DLD1 (cell line): ENCODE results near the gene RPL7A.

Source experiments
- in situ Hi-C: cut with HindIII; loops from 2 replicates; pipeline ENCODE4 v1.10.0; 2017; ENCODE audit warnings: low sequenced_read_pairs

RPL7A gene

DNA sequence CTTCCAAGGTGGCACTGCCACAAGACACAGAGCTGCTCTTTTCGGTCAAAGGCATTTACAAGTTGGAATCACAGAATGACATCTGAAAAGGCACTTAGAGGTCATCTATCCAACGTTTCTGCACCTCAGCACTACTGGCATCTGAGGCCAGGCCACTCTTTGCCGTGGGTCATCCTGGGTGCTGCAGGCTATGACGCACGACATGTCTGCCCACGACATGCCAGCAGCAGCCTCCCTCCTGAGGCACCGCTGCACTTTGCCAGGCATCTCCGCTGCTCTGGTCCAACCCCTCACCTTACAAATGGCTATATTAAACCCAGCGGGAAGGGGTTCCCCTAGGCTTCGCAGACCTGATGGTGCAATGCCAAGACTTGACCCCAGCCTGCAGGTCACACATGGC lies 19.8 kb downstream of the RPL7A start:
- in situ Hi-C loops: no loop called here

DNA sequence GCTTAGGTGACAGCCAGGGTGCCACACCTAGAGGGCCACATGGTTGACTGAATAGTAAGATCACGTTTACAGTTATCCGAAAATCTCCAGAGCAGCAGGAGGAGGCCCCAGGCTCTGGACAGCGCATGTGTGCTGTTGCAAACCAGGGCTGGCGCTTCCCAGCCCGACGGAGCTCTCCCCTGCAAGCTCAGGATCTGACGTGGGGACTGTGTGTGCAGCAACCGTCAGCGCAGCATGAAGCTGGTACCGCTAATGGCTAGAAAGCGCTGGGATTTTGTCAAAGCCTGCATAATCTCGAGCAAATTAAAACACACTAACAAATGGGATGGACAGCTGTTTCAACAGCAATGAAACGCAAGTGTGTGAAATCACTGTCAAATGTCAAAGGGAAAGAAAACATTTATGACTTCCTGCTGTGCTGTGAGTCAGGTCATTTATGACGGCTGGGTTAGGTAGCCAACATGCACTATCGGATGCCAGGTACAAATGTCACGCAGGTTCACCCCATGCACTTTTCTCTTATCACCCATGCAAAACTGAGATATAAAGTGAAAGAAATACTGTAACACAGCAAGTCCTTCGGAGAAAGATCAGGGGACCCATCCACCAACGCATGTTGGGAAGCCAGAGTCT lies 20.3 kb downstream of the RPL7A start:
- in situ Hi-C loops: no loop called here

DNA sequence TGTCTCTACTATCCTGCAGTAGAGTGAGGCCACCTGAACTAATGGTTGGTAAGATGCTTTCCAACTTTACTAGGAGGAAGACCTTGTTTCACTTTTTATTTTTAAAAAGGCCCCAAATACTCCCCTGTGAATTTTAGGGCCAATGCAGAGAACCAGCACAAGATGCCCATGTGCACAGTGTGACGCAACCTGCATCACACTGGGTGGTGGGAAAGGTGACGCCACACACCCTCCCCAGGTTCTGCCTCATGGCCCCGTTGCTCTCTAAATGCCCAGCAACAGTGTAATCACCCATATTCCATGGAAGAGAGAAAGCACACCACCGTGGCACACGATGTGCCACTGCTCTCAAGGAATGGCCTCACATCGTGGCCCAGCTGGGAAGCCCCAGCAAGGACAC lies 21.4 kb downstream of the RPL7A start:
- in situ Hi-C loops: no loop called here

DNA sequence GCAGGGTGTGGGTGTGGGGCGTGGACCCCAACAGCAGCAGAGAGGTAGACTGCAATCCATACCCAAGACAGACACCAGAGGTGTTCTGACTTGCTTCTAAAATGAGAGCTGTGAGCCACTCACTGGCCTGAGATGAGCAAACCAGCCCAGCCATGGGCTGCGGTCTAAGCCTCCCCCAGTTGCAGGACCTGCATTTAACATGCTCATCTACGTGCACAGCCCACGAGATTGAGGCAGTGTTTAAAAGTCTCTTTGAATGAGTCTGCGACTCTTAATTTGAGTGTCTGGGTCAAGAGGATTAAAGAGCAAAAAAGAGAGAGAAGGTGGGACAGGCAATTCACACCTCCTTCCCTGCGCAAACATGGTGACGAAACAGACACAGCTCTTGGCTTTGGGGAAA lies 21.9 kb downstream of the RPL7A start:
- in situ Hi-C loops: loop anchor here (10.0 kb wide), 2 partner anchors 125 to 345 kb away; no protein-coding TSS in a partner anchor

DNA sequence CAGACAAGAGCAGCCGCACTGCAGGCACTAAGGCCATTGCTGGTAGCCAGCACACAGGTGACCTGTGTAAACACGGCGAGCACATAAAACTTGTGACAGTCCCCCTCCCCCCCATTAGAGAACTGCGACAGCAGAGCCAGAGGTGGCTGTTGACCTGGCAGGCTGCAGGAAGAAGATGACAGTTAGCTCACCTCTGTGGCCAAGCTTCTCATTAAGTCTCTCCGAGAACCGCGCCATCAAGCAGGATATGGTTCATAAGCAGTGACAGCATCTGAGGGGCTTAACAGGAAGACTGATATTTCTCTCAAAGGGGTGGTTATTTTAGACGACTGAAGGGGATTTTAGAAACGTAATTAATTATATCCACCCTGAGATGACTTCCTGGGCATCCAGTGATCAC lies 22.7 kb downstream of the RPL7A start:
- in situ Hi-C loops: loop anchor here (10.0 kb wide), 2 partner anchors 124 to 346 kb away; no protein-coding TSS in a partner anchor

DNA sequence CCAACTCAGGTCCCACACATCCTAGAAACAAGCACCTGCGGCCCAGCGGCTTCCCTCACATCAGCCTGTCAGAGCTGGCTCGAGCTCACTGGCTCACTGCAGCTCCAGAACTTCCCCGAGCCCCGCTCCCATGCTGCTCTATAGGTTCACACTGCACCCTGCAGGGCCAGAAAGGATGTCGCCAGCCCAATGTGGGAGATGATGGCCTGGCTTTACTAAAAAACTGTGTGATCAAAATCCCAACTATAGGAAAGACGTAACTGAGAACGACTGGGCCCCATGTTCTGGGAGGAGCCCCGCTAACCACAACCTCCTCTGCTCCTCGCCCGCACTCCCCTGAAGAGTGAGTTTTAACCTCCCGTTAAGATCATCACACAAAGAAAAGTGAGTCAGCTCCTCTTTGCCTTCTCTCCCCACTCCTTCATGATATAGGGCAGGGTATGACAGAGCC lies 23.3 kb downstream of the RPL7A start:
- in situ Hi-C loops: loop anchor here (10.0 kb wide), 2 partner anchors 124 to 346 kb away; no protein-coding TSS in a partner anchor

DNA sequence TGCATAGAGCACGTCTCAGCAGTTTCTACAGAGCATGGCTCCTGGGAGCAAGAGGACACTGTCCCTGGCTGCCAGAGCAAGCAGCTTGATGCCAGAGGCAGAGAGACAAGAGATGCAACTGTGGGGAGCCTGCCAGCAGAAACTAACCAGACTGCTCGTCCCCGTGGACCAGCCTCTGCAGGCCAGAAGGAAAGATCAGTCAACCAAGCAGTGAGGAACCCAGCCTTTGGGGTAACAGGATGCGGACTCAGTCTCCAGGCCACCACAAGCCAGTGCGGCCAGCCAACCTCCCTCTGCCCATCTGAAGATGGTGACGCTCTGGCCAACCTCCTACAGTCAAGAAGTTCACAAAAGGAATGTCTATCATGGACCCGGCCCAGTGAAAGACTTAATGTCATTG lies 24.1 kb downstream of the RPL7A start:
- in situ Hi-C loops: loop anchor here (10.0 kb wide), 2 partner anchors 123 to 347 kb away; no protein-coding TSS in a partner anchor

DNA sequence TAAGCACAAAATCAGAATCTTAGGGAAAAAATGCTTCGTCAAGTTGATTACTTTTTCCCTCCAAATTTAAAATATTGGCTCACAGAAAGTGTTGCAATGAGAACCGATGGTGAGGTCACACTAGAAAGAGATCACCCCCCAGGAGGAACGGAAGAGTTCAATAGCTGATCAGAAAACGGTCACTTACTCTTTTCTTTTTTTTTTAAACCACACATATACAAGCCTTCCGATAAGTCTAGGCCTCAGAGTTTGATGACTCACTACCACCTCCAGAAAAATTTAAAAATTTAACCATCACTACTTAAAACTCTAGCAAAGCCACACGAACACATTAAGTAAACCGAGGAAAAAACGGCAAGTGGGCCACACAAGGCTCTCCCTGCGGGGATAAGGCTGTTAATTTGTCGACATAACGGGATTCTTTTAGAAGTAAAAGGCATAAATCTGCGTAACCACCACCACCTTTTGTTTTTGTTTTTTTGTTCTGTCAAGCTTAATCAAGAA lies 26.6 kb downstream of the RPL7A start:
- in situ Hi-C loops: loop anchor here (5.0 to 10.0 kb wide), 3 partner anchors 43 to 350 kb away; partner anchors contain the start of gene REXO4

DNA sequence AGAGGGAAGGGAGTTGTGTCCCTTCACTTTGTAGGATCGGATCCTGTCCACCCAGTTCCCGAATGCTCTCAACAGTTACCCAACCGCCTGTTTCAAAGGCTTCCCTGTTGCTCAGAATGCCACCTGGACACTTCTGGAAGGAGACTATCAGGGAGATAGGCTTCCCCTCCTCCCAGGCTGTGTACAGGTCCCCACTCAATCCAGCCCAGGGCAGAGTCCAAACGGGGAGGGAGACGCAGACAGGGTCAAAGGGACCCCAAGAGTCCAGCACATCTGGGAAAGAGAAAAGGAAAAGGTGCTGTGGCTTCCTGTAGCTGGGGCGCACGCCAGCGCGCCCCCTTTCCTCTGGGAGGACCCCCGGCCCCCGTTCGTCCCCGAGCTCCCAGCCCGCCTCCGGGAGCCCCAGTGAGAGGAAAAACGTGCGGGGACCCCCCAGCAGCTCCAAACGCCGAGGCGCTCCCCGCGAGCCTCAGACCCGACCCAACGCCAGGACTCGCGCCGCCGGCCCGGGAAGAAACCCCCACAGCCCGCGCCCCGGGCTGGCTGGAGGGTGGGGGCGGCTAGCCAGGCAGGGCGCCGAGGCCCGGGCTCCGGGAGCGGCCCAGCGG lies 27.2 kb downstream of the RPL7A start:
- in situ Hi-C loops: loop anchor here (5.0 to 10.0 kb wide), 3 partner anchors 42 to 350 kb away; partner anchors contain the start of gene REXO4

DNA sequence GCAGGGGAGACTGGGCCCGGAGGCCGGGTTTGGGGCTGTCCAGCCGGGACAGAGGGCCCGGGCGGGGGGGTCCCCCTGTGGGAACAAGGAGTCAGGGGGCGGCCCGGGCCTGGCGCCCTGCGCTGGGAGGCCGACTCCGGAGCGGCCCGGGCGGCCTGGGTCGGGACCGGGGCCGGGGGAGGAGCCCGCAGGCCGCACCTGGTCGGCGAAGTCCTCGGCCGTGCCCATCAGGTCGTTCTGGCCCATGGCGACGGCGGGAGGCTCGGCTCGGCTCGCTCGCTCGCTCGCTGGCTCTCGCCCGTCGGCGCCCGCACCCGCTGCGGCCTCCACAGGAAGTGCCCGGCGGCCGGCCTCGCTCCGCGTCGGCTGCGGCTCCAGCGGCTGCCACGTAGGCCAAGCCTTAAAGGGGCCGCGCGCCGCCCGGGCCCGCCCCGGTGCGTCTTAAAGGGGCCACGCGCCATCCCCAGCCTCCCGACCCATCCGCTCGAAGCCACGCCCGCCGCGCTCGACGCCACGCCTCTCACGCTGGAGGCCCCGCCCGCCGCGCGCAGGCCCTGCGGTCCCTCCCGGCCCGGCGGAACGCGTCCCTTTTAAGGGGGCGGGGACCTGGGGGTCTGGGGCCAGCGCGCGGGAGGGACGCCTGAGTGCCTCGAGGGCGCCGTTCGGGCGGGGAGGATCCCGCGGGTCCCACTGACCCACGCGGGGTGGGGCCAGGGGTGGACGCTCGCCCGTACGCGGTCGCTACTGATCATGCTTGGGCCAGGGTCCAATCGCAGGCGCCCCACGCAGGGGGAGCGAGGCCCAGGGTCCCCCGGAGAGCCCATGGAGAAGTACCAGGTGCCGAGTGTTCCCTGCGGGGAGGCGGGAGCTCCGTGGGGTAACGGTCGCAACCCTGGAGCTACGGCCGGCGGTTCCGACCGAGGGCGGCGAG lies 28.0 kb downstream of the RPL7A start, which contains the start of the genes STKLD1 and SURF4:
Gene STKLD1, plus strand, starts transcription at position 643 of the 931 bp plus-strand sequence. Its CDS starts 108 bp downstream, at position 751.
Gene SURF4, minus strand, starts transcription at position 337 of the 931 bp plus-strand sequence. Its CDS starts 91 bp downstream, at position 246.
- in situ Hi-C loops: loop anchor here (5.0 to 10.0 kb wide), 3 partner anchors 41 to 351 kb away; partner anchors contain the start of gene REXO4

DNA sequence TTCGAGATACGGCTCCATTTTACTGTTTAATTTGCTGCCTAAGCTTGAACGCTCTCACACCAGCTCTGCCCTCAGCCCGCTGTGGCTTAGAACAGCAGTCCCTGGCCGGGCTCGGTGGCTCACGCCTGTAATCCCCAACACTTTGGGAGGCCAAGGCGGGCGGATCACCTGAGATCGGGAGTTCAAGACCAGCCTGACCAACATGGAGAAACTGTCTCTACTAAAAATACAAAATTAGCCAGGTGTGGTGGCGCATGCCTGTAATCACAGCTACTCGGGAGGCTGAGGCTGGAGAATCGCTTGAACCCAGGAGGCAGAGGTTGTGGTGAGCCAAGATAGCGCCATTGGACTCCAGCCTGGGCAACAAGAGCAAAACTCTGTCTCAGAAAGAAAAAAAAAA lies 29.3 kb downstream of the RPL7A start:
- in situ Hi-C loops: loop anchor here (5.0 to 10.0 kb wide), 3 partner anchors 40 to 352 kb away; partner anchors contain the start of gene REXO4

DNA sequence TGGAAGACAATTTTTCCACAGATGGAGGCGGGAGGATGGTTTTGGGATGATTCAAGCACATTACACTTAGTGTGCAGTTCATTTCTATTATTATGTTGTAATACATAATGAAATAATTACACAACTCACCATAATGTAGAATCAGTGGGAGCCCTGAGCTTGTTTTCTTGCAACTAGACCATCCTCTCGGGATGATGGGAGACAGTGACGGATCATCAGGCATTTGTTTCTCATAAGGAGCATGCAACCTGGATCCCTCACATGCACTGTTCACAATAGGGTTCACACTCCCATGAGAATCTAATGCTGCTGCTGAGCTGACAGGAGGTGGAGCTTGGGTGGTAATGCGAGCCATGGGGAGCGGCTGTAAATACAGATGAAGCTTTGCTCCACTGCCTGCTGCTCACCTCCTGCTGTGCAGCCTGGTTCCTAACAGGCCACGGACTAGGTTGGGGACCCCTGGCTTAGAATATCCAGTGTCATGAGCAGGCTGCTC lies 29.8 kb downstream of the RPL7A start:
- in situ Hi-C loops: loop anchor here (5.0 to 10.0 kb wide), 3 partner anchors 40 to 353 kb away; partner anchors contain the start of gene REXO4

DNA sequence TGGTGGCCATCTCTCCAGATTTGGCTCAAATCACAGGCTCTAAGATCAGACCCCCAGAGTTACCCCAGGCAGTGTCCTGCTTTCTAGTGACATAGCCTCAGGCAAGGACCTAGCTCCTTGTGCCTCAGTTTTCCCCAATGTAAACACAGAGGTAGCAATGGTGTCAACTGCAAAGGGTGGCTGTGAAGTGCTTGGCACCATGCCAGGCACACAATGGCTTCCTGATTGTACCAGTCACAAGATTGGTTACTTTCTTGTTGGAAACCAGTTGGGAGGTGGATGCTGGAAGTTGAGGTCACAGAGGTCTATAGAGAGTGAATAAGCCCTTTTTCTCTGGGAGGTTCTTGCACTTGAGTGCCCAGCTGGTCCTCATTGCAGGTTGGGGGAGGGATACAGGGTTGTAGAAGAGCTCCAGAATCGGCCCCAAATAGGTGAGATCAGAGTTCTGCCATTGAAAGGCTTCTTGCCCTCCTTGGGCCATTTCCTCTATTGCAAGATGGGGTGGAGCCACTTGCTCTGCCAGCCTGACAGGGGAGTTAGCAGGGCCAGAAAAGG lies 30.5 kb downstream of the RPL7A start:
- in situ Hi-C loops: loop anchor here (5.0 to 10.0 kb wide), 3 partner anchors 39 to 354 kb away; partner anchors contain the start of gene REXO4

DNA sequence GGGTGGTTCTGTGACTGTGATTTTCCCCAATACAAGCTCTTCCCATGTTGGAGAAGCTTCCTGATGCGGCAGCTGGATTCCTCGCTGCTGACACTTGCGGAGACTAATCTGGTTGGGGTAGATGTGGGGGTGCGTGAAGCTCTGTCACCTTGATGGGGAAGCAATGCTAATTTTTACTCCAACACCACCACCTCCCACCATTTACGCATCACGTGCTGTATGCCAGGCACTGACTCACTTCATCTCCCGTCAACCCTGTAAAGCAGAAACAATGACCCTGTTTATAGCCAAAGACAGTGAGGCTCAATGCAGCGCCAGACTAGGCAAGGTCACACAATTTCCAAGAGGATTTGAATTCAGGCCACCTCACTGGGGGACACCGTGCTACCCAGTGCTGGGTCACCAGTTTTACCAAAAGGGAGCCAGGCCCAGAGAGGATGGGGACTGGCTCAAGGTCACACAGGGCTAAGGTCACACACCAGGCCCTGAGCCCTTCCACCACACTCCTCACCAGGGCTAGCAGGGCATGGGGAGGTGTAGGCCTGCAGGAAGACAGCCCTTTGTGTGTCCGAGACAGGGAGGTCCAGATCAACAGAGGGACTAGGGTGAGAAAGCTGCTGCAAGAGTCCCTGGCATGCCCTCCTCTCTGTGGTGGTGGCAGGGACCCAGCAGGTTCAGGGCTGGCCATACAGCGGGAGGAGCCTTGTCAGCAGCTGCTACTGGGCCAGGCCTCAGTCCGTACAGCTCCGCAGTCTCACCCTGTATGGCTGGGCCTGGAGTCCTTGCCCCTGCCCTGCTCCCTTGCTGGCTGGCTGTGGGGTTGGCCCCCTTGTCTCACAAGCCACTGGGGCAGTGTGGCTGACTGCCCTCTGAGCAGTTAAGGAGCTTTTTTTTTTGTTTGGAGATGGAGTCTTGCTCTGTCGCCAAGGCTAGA lies 31.4 kb downstream of the RPL7A start:
- in situ Hi-C loops: loop anchor here (5.0 to 10.0 kb wide), 3 partner anchors 38 to 355 kb away; partner anchors contain the start of gene REXO4

DNA sequence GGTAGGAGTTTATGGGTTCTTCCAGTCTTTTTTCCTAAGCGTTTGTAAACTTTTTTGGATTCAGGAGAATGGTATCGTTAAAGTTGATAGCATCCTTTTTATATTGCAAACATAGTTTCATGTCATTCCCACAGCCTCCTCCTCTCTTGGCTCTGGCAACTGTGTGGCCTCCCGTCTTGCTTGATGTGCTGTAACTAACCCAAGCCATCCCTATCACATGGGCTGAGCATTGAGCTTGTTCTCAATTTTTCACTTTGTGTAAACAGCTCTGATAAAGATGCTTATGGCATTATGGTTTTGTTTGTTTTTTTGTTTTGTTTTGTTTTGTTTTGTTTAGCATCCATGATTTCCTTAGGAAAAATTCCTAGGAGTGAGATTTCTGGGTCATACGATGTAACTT lies 32.7 kb downstream of the RPL7A start:
- in situ Hi-C loops: no loop called here

DNA sequence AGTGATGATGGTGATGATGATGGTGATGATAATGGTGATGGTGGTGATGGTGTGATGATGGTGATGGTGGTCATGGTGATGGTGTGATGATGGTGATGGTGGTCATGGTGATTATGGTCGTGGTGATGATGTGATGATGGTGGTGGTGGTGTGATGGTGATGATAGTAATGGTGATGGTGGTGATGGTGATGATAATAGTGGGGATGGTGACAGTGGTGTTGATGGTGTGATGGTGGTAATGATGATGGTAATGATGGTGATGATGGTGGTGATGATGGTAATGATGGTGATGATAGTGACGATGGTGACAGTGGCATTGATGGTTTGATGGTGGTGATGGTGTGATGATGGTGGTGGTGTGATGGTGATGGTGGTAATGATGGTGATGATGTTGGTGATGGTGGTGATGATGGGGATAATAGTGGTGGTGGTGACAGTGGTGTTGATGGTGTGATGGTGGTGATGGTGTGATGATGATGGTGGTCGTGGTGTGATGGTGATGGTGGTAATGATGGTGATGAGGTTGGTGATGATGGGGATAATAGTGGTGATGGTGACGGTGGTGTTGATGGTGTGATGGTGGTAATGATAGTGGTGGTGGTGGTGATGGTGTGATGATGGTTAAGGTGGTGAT lies 34.6 kb downstream of the RPL7A start:
- in situ Hi-C loops: no loop called here

DNA sequence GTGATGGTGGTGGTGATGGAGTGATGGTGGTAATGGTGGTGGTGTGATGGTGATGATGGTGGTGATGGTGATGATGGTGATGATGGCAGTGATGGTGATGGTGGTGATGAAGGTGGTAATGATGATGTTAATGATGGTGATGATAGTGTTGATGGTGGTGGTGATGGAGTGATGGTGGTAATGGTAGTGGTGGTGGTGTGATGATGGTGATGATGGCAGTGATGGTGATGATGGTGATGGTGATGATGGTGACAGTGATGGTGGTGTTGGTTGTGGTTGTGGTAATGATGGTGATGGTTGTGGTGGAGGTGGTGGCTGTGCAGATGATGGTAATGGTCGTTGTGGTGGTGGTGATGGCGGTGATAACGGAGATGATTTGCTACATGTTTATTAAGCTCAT lies 35.4 kb downstream of the RPL7A start:
- in situ Hi-C loops: no loop called here

DNA sequence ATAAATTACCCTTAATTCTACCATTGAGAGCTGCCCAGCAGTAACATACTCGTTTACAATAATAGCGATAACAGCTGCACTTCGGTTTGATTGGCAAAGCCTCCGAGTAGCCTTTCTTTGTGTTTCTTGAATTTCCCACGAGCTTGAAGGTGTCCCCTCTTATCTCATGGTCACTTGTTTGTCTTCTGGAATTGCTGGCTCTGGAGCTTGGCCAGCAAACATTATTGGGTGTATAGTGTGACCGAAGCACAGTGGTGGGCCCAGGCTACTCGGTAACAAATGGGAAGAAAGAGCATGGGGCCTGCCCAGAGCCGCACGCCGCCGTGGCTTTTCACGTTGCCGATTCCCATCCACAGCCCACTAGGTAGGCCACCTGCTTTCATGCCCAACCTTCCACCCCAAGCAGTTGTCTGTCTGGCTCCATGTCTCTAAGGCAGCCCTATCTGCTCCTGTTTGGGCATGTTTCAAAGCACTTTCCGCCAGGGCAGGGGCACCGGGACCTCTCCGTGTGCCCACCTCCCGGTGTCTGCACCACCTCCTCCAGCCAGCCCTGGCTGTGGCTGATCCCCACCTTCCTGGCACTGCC lies 36.8 kb downstream of the RPL7A start:
- in situ Hi-C loops: no loop called here
